Left colon (tissue), 2 donors: ENCODE data around the gene LRBA. TPM values are rescaled to one million over a fixed set of nuclear protein-coding genes. Genes with fewer than 3 reads are reported as not detected.

Experiments
- ATAC-seq: fragments of 200-7000 bp; cut with Tn5 transposase; one replicate; pipeline ENCODE4 v1.9.1; 2020; ENCODE audit warnings: mild to moderate bottlenecking, moderate library complexity
- DNase-seq, 2 donors: peaks; one replicate each; pipeline ENCODE4 v3.0.0-alpha.2; 2020
- intact Hi-C, 2 donors: fragments of 100-400 bp; cut with DNase I in 1 of 2; cut with micrococcal nuclease in 1 of 2; formaldehyde crosslinking; loops; one replicate each; pipeline versions ENCODE4 v1.11.2 to v1.14.0; 2022; cut with DNase I, micrococcal nuclease
- total RNA-seq, 2 donors: library from RNA; stranded (reverse); fragmentation: NEBNext Ultra II Directional; extraction: Animal tissue kit (Norgen Biotek cat#: 25700); gene quantifications; one replicate each; pipeline ENCODE4 v1.2.1, GENCODE V29; 2021
- donor health status: DM: no; HTN: no; CAD: no.
- donor health status: DM: yes; HTN: yes; CAD: no.

Gene LRBA
- total RNA-seq, 2 donors from 2014 or later, result 65.7 to 80.0 TPM

DNA sequence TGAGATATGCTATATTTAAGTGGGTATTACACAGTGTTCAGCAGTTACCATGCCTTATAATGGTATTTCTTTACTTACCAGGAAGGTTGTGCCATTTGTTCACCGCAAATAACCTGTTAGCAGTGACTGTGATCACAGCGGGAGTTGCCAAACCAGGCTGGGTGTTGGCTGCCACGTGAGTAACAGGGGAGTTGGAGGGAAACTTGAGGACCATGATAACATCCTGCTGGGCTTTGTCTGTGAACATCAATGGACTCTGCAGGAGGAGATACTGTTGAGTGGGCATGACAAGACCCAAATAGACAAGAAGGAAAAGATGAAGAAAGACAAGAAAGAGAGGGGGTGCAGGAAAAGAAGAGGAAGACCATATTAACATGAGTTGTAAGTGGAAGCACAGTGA is 694.0 kb downstream of the LRBA start:
- no peak for DNase-seq
- intact Hi-C loops, result no loop called here
- no peak for ATAC-seq

DNA sequence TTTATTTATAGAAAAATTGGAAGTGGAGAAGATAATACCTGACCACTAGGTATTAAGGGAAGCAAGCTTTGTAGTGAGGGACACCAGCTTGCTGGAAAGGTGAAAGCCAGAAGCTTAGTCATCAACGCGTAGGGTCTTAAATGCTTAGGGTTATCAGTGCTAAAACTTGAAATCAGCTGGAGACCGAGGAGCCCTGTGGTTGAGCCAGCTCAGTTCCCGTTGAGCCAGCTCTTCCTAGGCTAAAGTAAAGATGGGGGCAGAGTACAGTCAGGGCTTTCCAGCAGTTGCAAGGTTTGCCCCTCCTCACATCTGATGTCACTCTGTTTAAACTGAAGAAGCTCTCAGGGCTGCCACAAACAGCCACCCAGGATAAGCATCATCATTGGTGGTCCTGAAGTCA is 696.1 kb downstream of the LRBA start:
- DNase-seq (no peak), ATAC-seq (no peak)
- intact Hi-C loops, result no loop called here

DNA sequence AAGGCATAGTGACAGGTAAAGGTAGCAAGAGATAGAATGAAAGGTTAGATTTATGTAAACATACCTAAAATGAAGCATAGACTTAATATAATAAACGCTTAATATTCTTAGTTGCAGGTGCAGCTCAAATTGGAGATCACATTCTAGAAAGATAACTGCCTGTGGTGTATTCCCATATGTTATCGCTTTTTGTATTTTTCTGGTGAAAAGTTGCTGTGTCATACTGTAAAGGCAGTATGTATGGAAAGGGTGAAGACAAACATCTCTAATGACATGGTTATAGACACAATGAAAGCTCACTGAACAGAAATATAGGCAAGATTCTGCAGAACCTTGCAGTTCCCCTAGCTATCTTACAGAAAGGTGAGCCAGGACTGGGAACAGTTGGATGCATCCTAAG is 696.6 kb downstream of the LRBA start:
- DNase-seq (no peak), ATAC-seq (no peak)
- intact Hi-C loops, result no loop called here

DNA sequence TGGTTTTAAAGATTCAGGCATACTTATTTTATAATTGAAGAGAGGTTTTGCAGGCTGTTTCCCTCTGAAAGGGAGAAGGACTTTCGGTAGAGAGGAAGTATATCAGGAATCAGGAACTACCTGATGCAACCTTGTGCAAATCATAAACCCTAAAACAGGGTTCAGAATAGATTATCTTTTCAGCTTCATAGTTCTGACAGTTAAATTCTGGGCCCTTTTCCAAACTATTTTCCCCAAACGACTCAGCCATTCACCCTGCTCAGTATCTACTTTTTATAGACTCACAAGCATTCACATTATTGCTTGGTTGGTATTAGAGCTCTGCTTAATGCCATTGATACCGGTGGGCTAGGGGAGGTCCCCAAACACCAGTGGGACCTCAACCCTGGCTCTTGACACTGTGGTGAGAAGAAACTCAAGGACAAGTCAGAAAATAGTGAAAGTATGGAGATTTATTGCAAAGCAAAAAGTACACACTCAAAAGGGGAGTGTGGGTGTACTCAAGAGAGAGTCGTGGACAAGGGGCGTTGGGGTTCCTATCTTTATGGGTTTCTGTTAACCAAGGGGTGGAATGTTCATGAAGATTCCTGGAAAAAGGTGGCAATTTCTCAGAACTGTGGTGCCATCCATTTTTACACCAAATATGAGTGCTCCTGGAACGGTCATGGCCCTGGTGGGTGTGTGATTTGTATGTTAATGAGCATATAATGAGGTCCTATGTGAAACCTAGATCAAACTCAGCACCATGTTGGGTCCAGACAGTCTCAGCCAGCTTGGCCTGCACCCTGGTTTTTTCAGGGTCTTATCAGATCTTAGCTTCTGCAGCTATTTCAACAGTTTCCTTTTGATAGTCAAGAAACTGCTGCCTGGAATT is 698.5 kb downstream of the LRBA start:
- intact Hi-C loops, result no loop called here
- ATAC-seq (no peak), DNase-seq (no peak)

DNA sequence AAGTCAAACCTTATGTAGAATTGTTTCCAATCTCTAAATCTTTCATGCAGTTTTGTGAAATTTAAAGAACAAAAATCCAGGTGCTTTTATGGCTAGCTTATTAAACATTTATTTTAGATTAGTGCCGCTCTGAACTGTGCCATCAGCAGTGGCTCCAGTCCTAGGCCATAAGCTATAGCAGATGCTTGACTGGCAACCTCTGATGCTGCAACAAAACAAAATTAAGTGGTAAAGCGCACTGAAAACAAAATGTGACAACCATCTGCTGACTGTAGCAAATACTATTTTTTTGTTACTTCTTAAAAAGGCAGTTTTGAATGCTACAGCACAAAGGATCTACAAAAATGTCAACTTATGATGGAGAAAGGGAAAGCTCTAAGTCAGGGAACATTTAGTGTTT is 699.4 kb downstream of the LRBA start:
- no peak for DNase-seq
- intact Hi-C loops, result no loop called here
- ATAC-seq, result no peak

DNA sequence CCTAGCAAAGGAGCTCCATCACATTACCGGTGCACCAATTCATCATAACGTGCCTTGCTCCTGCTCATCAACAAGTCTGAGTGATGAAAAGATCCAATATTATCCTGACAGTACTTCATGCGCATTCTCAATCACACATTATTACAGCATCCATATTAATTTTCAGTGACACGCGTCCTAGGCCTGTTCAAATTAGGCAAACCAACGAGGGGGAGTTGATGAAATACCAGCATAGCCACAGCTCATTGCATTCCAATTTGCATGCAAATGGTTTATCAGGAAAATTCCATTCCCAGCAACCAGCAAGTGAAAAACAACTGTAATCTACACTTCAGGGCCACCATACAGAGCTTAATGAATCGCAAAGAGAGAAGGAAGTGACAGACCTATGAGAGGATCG is 699.9 kb downstream of the LRBA start:
- intact Hi-C loops, result no loop called here
- ATAC-seq (no peak), DNase-seq (no peak)

DNA sequence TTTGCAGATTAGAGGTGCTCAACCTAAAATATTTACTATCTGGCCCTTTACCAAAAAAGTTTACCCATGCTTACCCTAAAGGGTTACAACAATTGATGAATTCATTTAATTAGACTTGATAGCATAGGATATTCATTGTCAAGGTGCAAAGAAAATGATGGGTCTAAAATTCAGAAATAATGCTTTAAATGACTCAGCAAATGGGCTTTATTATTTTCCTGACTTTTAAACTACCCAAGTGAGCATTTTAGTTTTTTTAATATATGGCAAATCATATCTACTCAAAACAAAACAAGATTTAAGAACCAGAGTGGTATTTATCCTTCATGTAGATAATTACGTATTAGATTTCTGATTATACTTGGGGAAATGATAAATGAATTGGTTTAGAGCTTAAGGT is 701.1 kb downstream of the LRBA start:
- ATAC-seq (no peak), DNase-seq (no peak)
- intact Hi-C loops, result no loop called here

DNA sequence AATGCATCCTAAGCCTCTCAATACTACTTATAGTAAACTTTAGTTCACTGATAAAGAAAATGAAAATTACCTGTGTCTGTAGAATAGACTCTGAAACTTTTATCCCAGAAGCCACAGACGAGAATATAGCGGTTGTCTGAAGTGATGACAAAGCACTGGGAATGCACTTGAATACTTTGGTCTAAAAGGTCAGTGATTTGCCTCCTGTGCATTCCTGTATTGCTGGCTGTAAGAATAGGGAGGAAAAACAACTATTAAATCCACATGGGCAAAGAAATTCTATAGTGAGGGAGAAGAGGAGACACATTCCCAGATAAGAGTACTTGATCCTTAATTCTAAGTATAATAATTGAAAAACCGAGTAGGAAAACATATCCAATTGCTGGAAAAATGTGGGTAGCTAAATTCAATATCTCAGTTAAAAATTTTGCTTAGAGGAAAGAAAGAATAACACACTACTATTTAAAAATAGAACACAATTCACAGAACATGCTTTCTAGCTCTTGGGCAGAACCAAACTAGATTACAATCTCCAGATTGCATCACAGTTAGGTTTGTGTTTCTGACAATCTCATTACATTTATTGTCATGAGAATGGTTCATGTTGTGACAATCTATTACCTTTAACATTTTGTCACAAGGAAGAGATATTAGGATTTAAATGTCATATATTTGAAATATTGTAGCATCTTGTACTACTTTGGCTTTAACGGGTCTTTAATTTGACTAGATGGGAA is 704.8 kb downstream of the LRBA start:
- no peak for DNase-seq
- intact Hi-C loops, result no loop called here

DNA sequence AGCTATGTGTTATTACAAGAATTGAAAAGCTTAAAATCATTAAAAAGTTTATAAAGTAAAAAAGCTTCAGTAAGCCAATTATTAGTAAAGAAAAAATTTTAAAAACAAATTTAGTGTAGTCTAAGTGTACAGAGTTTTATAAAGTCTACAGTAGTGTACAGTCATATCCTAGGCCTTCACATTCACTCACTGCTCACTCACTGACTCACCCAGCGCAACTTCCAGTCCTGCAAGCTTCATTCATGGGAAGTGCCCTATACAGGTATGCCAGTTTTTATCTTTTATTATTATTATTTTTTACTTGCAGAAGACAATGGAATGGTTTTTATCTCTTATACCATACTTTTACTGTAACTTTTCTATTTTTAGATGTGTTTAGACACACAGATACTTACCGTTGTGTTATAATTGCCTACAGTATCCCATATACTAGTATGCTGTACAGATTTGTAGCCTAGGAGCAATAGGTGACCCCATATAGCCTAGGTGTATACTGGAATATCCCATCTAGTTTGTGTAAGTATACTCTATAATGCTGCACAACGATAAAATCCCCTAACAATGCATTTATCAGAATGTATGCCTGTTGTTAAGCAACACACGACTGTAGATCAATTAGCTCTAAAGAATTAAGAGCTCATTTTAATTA is 706.1 kb downstream of the LRBA start:
- intact Hi-C loops, result no loop called here
- no peak for ATAC-seq
- no peak for DNase-seq

More for the DNA sequence above, 704.8 kb downstream of the LRBA start:
- no peak for ATAC-seq

DNA sequence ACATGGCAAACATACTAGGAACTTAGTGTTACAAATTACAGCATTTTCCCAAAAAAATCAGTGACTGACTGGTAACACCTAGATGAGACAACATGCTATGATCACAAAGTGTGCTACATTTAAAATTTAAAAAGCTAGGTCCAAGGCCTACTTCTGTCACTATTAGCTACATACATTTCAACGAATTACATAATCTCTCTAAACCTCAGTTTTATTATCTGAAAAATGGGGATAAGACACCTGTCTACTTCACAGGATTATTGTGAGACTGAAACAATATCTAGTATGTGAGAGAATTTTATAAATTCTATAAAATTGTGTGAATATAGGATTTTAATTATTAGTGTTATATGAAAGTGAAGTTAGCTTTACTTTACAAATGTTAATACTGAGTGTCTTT is 708.4 kb downstream of the LRBA start:
- intact Hi-C loops, result no loop called here
- DNase-seq (no peak), ATAC-seq (no peak)

DNA sequence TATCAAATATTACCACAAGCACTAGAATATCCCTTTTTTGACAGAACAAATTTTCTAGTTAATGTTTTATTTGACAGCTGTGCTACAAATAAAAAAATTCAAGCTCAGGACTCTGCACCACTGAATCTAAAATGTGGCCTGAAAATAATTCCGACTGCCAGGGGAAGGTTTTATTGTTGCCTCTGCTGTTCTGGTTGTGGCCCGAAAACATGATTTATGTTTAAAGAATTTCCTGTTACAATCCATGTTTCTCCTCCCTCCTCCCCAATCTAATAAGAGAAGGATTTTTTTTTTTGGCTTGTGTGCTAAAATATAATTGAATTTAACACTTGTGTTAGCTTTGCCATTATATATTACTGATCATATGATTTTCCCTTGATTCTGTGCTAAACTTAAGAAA is 709.1 kb downstream of the LRBA start:
- ATAC-seq, result no peak
- no peak for DNase-seq
- intact Hi-C loops, result no loop called here

DNA sequence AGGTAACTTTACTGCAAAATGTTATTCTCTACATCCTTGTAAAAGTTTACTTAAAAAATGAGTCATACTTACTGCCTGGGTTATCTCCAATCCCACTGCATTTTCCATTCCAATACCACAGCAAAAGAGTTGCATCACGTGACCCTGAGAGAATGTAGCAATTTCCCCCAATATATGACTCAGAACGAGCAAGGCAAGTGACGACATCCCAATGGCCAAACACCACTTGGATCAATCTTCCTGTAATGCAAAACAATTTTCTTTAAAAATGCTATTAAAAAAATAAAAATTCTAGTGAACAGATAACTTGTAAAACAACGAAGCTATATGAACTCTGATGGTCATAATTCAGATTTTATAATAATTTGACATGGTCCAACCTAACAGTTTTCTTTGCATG is 712.5 kb downstream of the LRBA start:
- ATAC-seq (no peak), DNase-seq (no peak)
- intact Hi-C loops, result loop anchor here in 1 of 2 donors (5.0 kb wide), 1 partner anchor 280 kb away; the partner anchor contains the start of gene MAB21L2

DNA sequence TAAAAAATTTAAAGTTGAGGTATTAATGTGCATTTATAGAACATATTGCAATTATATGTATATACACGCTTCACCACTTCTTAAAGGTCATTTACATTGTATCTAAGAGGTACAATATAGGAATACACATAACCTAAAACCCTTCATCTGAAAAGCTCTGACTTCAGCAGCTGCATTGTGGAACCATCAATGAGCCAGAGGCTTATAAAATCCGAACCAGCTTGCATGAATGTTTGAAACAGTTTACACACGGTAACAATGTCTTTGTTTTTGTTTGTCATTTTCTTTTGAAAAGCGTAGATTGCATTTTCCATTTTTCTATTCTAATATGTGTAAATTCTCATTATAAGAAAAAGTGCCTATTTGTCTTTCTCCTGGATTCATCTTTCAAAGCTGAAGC is 715.3 kb downstream of the LRBA start:
- intact Hi-C loops, result loop anchor here in 1 of 2 donors (5.0 kb wide), 2 partner anchors 282 to 567 kb away; partner anchors contain the start of gene MAB21L2
- ATAC-seq, result no peak
- no peak for DNase-seq

DNA sequence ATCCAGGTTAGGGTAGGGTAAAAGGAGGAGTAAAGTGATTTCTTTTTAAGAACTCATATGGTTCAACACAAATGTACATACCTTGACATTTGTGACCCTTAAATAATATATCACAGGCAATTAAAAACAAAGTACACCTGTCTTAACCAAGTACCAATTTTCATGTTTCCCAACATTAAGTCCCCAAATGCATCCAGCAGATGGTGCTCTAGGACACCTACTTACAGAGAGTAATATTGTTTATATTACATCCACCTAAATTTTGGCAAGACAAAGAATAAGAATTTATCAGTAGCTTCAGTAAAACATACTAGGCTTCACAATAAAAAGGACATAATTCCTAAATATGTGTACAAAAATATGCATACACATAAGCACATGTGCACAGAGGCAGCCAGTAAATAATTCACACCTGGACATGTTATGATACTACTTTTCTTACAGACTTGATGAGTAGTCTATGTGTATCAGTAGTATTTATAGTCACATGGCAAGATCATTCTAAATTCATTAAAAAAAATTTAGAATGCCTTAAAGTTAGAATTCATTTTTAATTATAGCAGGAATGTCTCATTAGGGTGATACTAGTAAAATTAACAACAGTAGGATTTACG is 717.1 kb downstream of the LRBA start:
- ATAC-seq, result peak; percentile 59

DNA sequence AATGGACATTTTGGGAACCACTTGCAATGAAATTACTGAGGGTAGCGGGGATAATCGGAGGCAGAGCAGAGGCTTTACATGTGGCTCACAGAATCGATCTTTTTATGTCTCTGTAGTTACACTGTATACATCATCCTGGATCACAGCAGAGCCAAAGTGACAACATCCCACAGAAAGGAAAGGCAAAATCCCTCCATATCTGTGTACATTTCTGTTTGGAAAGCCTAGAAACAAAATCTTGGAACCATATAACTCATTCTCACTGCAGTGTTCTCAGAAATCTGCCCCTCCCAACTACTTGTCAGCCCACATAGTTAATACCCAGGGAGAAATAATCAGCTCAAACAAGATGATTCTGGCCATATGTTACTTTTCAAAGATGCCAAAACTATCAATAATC is 725.2 kb downstream of the LRBA start:
- DNase-seq (no peak), ATAC-seq (no peak)
- intact Hi-C loops, result no loop called here

More for the DNA sequence above, 717.1 kb downstream of the LRBA start:
- intact Hi-C loops, result loop anchor here in 1 of 2 donors (5.0 kb wide), 1 partner anchor 569 kb away; no protein-coding TSS in a partner anchor
- DNase-seq, result peak in 1 of 2 donors; percentile 54

DNA sequence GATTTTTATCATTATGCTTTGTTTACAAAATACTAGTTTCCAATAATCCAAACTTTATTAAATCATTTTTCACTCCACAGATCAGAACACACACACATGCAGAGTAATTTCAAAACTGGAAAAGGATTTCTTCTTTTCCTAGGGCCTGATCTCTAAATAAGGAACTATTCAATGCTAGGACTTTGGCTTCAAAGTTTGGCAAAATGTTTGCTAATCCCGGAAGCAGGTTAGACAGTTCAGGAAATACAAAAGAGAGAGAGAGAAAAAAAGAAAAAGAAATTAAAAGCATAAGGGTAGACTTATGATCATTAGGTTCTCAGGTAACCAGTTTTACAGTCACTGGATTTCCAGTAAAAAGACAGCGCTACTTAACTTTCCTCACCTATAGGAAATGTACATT is 725.9 kb downstream of the LRBA start:
- peak; percentile 77 for ATAC-seq
- intact Hi-C loops, result no loop called here
- DNase-seq, result no peak

DNA sequence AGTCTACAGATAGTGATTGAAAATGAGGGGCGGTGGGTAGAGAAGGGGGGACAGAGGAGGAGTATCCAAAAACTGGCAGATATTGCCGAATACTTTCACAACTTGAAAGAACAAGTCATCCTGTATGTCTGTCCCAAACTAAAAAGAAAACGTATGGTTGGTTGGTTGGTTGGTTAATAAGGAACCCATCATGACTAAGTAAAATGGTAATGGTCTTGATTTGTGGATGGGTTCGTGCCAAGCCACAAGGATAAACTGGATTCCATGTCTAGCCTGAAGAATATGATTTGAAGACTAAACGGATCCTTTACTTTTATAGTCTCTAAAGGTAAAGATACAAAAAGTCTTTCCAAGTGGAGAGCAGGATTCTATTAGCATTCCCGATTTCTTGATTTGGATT is 728.4 kb downstream of the LRBA start:
- ATAC-seq (no peak), DNase-seq (no peak)
- intact Hi-C loops, result no loop called here

DNA sequence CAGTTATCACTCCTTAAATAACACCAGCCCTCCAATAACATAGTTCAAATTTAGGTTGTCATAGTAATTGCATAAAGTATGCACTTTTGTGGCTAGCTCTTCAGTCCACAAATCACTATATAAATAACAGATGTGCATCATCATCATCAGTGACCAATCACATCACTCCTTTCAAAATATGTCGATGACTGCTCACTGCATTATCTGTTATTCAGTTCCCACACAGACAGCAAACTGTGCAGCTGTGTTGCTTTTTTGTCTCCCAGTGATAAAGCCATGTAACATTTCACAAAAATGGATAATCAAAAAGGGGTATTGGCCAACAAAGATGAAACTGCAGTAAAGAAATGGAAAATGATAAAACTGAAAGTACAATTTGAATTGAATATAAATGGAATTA is 731.4 kb downstream of the LRBA start:
- intact Hi-C loops, result no loop called here
- DNase-seq, result no peak
- ATAC-seq, result no peak

DNA sequence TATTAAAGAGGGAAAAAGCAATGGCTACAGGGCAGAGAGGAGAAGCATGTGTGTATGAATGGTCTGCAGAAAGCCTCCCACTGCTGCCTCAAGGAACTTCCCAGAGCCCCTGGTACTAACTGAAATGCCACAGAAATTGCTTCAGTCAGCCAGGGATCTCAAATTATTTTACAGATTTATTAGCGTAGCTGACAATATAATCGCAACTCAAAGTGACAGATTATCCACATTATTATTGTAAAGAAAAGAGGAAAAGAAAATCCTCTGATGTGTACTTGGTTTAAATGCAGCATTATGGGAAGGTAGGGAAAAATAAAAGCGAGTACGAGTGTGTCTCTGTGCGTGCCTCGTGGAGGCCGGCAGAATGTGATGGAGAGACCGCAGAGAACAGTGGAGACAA is 734.1 kb downstream of the LRBA start:
- intact Hi-C loops, result no loop called here
- DNase-seq, result no peak
- ATAC-seq, result no peak
